ENCODE results near the gene VAC14. TPM values are rescaled to one million over a fixed set of nuclear protein-coding genes. Genes with fewer than 3 reads are reported as not detected.

The VAC14 gene
- total and polyA plus RNA-seq, 2 experiments from 2014 or later, result 27.1 to 32.4 TPM

GRCh38 chr16:70751593-70751992, 49.4 kb downstream of the VAC14 start:
- DNase-seq, result no peak
- H2AFZ ChIP-seq, result no peak overlapping the region
- no peak overlapping the region for H3K4me2 ChIP-seq (ENCODE audit: unreplicated experiment)
- peaks cover 22% of the 10 kb centered on the region for H3K4me1 ChIP-seq (ENCODE audit: insufficient read depth)
- H3F3A ChIP-seq (ENCODE audit: insufficient read depth), result no peaks in the 10 kb centered on the region
- no peak for TF ChIP-seq EZH2phosphoT487 (IDR thresholded peaks at IDR 0.05; ENCODE audit: insufficient read depth, low read depth)
- no peak overlapping the region for H3K4me3 ChIP-seq
- no peak overlapping the region for H3K9ac ChIP-seq
- no peaks in the 10 kb centered on the region for H3K9me3 ChIP-seq (ENCODE audit: low read depth)
- in situ Hi-C loops (cut with MboI), result loop anchor here (25.0 kb wide), 1 partner anchor 364 kb away; no protein-coding TSS in a partner anchor
- no peaks in the 10 kb centered on the region for H3K9me2 ChIP-seq (ENCODE audit: insufficient read depth)
- H3K36me3 ChIP-seq (ENCODE audit: low read depth), result no peaks in the 10 kb centered on the region
- WGBS, 2 experiments (ENCODE audit: low coverage in 1 of 2, low lambda C conversion rate in 2 of 2, missing lambda C conversion rate in 2 of 2), result 85 to 87% methylated on average over 7 of the region's 7 CpGs
- no peaks in the 10 kb centered on the region for H4K20me1 ChIP-seq (ENCODE audit: insufficient read depth)
- H3K27me3 ChIP-seq (replicated peaks; ENCODE audit: insufficient read depth), result no peaks in the 10 kb centered on the region
- H3K27ac ChIP-seq, result peak overlapping the region; percentile 66; the same call in 1 of the 2 replicates
- H3K79me2 ChIP-seq (ENCODE audit: insufficient read depth), result no peaks in the 10 kb centered on the region

GRCh38 chr16:70750893-70751467, 50.0 kb downstream of the VAC14 start:
- Histone ChIP-seq H3K9ac (peak overlapping the region; percentile 34; the same call in 1 of the 2 replicates), H3K36me3 (ENCODE audit: low read depth) (no peaks in the 10 kb centered on the region), H4K20me1 (ENCODE audit: insufficient read depth) (no peaks in the 10 kb centered on the region), H3K27ac (peak overlapping the region; percentile 66), H3K4me3 (no peak overlapping the region), H3K4me2 (ENCODE audit: unreplicated experiment) (peak overlapping the region; percentile 47), H3K9me2 (ENCODE audit: insufficient read depth) (no peaks in the 10 kb centered on the region), H3K27me3 (replicated peaks; ENCODE audit: insufficient read depth) (no peaks in the 10 kb centered on the region), H2AFZ (no peak overlapping the region), H3K4me1 (ENCODE audit: insufficient read depth) (peaks cover 28% of the 10 kb centered on the region), H3K79me2 (ENCODE audit: insufficient read depth) (no peaks in the 10 kb centered on the region), H3K9me3 (ENCODE audit: low read depth) (no peaks in the 10 kb centered on the region), H3F3A (ENCODE audit: insufficient read depth) (0 out of 2 replicates have a peak, but pooled peaks cover under 1% of the 10 kb centered on the region)
- in situ Hi-C loops (cut with MboI), result loop anchor here (25.0 kb wide), 1 partner anchor 364 kb away; no protein-coding TSS in a partner anchor
- WGBS, 2 experiments (ENCODE audit: low coverage in 1 of 2, low lambda C conversion rate in 2 of 2, missing lambda C conversion rate in 2 of 2), result 26 to 27% methylated on average over 13 of the region's 13 CpGs
- TF ChIP-seq EZH2phosphoT487 (IDR thresholded peaks at IDR 0.05; ENCODE audit: insufficient read depth, low read depth), result no peak
- no peak for TF ChIP-seq EZH2 (IDR thresholded peaks at IDR 0.05; ENCODE audit: insufficient read depth, poor library complexity, severe bottlenecking)
- DNase-seq, result peak; percentile 91

- in situ Hi-C loops (cut with MboI), result loop anchor here (25.0 kb wide), 1 partner anchor 363 kb away; no protein-coding TSS in a partner anchor
- no peak for DNase-seq
- no peaks in the 10 kb centered on the region for H4K20me1 ChIP-seq (ENCODE audit: insufficient read depth)
- no peak overlapping the region for H3K4me2 ChIP-seq (ENCODE audit: unreplicated experiment)
- H3K79me2 ChIP-seq (ENCODE audit: insufficient read depth), result no peaks in the 10 kb centered on the region
- no peaks in the 10 kb centered on the region for H3K27me3 ChIP-seq (replicated peaks; ENCODE audit: insufficient read depth)
- H3K9me2 ChIP-seq (ENCODE audit: insufficient read depth), result no peaks in the 10 kb centered on the region
- peaks cover 33% of the 10 kb centered on the region for H3K4me1 ChIP-seq (ENCODE audit: insufficient read depth)
- 85 to 91% methylated on average over 13 to 16 of the region's 16 CpGs for WGBS, 2 experiments (ENCODE audit: low coverage in 1 of 2, low lambda C conversion rate in 2 of 2, missing lambda C conversion rate in 2 of 2)
- no peak overlapping the region for H2AFZ ChIP-seq
- H3K9me3 ChIP-seq (ENCODE audit: low read depth), result no peaks in the 10 kb centered on the region
- H3K4me3 ChIP-seq, result no peak overlapping the region
- TF ChIP-seq EZH2 (IDR thresholded peaks at IDR 0.05; ENCODE audit: insufficient read depth, poor library complexity, severe bottlenecking), result no peak
- no peak for TF ChIP-seq EZH2phosphoT487 (IDR thresholded peaks at IDR 0.05; ENCODE audit: insufficient read depth, low read depth)
- H3K9ac ChIP-seq, result no peak overlapping the region; the same call in 1 of the 2 replicates
- peaks cover 5% of the 10 kb centered on the region; the same call in 1 of the 2 replicates for H3F3A ChIP-seq (ENCODE audit: insufficient read depth)
- H3K27ac ChIP-seq, result peak overlapping the region; percentile 66; the same call in 1 of the 2 replicates
- no peaks in the 10 kb centered on the region for H3K36me3 ChIP-seq (ENCODE audit: low read depth)
Measured at GRCh38 chr16:70749681-70750601, 51.0 kb downstream of the VAC14 start.

GRCh38 chr16:70749006-70749678, 51.8 kb downstream of the VAC14 start:
- peaks cover 33% of the 10 kb centered on the region for H3K4me1 ChIP-seq (ENCODE audit: insufficient read depth)
- no peaks in the 10 kb centered on the region for H3K27me3 ChIP-seq (replicated peaks; ENCODE audit: insufficient read depth)
- peaks cover 5% of the 10 kb centered on the region; the same call in 1 of the 2 replicates for H3F3A ChIP-seq (ENCODE audit: insufficient read depth)
- H4K20me1 ChIP-seq (ENCODE audit: insufficient read depth), result no peaks in the 10 kb centered on the region
- no peak overlapping the region for H2AFZ ChIP-seq
- H3K27ac ChIP-seq, result no peak overlapping the region
- H3K4me3 ChIP-seq, result no peak overlapping the region
- H3K36me3 ChIP-seq (ENCODE audit: low read depth), result no peaks in the 10 kb centered on the region
- WGBS, 2 experiments (ENCODE audit: low coverage in 1 of 2, low lambda C conversion rate in 2 of 2, missing lambda C conversion rate in 2 of 2), result 90 to 93% methylated on average over 9 of the region's 9 CpGs
- no peak for DNase-seq
- H3K79me2 ChIP-seq (ENCODE audit: insufficient read depth), result no peaks in the 10 kb centered on the region
- no peaks in the 10 kb centered on the region for H3K9me3 ChIP-seq (ENCODE audit: low read depth)
- no peak overlapping the region for H3K9ac ChIP-seq
- in situ Hi-C loops (cut with MboI), result no loop called here
- TF ChIP-seq EZH2 (IDR thresholded peaks at IDR 0.05; ENCODE audit: insufficient read depth, poor library complexity, severe bottlenecking) (no peak), EZH2phosphoT487 (IDR thresholded peaks at IDR 0.05; ENCODE audit: insufficient read depth, low read depth) (no peak)
- no peaks in the 10 kb centered on the region for H3K9me2 ChIP-seq (ENCODE audit: insufficient read depth)
- no peak overlapping the region for H3K4me2 ChIP-seq (ENCODE audit: unreplicated experiment)

Measured in GM23248 (cell line).